Ishikawa (cell line): ENCODE results near the gene ZNF865.

Experiments used
- CEBPB ChIP-seq: IDR thresholded peaks from 2 replicates; pipeline ENCODE4 v1.6.1; 2012
- CREB1 ChIP-seq: IDR thresholded peaks from 2 replicates; pipeline ENCODE4 v1.6.1; 2012; ENCODE audit warnings: low read depth
- EP300 ChIP-seq: IDR thresholded peaks from 2 replicates; pipeline ENCODE4 v1.6.1; 2012; ENCODE audit warnings: borderline replicate concordance
- FOXM1 ChIP-seq: IDR thresholded peaks from 2 replicates; pipeline ENCODE4 v1.6.1; 2012; ENCODE audit warnings: low read depth, borderline replicate concordance
- MAX ChIP-seq: IDR thresholded peaks from 2 replicates; pipeline ENCODE4 v1.6.1; 2012
- NFIC ChIP-seq: IDR thresholded peaks from 2 replicates; pipeline ENCODE4 v1.6.1; 2012
- RAD21 ChIP-seq: IDR thresholded peaks from 2 replicates; pipeline ENCODE4 v1.6.1; 2012; ENCODE audit warnings: low read depth
- REST ChIP-seq: IDR thresholded peaks from 2 replicates; pipeline ENCODE4 v1.6.1; 2012; ENCODE audit warnings: low read depth, mild to moderate bottlenecking
- TAF1 ChIP-seq: IDR thresholded peaks from 2 replicates; pipeline ENCODE4 v1.6.1; 2012; ENCODE audit warnings: low read depth, mild to moderate bottlenecking
- TCF12 ChIP-seq: IDR thresholded peaks from 2 replicates; pipeline ENCODE4 v1.6.1; 2012; ENCODE audit warnings: low read depth
- TEAD4 ChIP-seq: IDR thresholded peaks from 2 replicates; pipeline ENCODE4 v1.6.1; 2012
- ZBTB7A ChIP-seq: IDR thresholded peaks from 2 replicates; pipeline ENCODE4 v1.6.1; 2012; ENCODE audit warnings: low read depth

GRCh38 chr19:55613930-55614710, 8.7 kb downstream of the ZNF865 start:
- TF ChIP-seq MAX: no peak
- no peak for TF ChIP-seq TAF1
- TF ChIP-seq CEBPB: no peak
- TF ChIP-seq TEAD4: no peak
- no peak for TF ChIP-seq RAD21
- no peak for TF ChIP-seq ZBTB7A
- TF ChIP-seq EP300: no peak
- no peak for TF ChIP-seq REST
- no peak for TF ChIP-seq CREB1
- TF ChIP-seq NFIC: no peak
- no peak for TF ChIP-seq FOXM1
- TF ChIP-seq TCF12: no peak
